SKM-1 (cell line): ENCODE results near the gene TMEM139.

Experiments
- DNase-seq: peaks from one replicate; lab custom pipeline; 2025; ENCODE audit not compliant: unreplicated experiment; lab: John Stamatoyannopoulos, UW

TMEM139 gene

DNA sequence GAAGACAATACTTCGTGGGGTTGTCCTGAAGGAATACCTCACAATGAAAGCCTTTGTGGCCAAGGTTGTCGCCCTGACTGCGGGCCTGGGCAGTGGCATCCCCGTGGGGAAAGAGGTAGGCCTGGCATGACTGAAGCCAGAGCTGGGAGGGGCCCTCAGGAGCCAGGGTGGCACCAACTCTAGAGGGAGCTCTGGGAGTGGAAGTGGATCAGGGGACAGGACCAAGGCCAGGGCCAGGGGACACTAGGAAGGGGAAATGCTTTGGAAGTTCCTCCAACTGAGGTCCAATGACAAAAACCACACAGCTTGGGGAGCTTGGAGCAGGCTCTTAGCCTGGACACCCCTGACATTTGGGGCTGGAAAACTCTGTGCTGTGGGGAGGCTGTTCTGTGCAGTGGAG lies 37.0 kb downstream of the TMEM139 start:
- DNase-seq: no peak

DNA sequence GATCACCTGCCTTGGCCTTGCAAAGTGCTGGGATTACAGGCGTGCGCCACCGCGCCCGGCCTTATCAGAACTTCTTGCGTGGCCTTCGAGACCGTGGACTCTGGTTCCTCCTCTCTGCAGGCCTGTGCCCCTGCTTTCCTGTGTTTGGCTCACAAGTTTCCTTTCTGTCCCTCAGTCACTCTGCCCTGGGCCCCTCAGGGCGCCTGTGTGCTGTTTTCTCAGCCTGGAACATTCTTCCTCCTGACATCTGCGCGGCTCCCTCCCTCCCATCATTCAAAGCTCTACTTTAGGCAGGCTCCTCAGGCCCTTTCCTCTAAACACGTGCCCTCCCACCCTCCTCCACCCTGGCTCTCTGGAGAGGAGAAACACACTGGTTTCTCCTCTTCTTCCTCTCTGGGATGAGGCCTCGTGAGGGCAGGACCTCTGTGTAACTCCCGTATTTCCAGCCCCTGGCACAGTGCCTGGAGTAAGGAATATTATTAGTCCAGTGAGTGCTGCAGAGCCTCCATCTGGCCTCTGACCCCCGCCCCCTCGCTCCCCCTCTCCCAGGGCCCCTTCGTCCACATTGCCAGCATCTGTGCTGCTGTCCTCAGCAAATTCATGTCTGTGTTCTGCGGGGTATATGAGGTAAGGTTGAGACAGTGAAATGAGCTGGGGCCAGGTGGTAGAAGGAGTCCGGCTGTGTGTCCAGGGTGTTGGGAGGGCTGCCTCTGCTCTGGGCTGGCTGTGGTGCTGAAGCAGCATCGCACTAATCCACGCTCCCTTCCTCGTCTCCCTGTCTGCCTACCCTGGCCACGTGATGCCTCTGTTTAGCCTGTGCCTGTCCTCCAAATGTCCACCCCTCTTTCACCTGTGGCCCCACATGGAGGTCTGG lies 38.2 kb downstream of the TMEM139 start:
- DNase-seq: no peak

DNA sequence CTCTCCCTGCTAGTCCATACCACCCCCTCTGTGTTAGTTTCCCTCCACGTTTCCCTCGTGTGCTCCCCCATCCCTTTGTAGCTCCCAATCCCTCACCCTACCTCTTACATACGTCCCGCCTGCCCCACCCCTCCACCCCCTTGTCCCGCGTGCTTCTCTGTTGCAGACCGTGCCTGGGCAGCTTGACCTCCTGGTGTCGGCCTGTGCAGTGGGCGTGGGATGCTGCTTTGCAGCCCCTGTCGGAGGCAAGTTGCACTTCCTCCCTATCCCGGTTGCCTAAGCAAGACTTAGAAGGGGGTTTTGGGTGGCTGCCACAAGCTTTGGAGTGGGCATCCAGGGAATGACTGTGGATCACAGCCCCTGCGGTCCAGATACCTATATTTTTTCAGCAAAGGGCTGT lies 38.9 kb downstream of the TMEM139 start:
- no peak for DNase-seq

DNA sequence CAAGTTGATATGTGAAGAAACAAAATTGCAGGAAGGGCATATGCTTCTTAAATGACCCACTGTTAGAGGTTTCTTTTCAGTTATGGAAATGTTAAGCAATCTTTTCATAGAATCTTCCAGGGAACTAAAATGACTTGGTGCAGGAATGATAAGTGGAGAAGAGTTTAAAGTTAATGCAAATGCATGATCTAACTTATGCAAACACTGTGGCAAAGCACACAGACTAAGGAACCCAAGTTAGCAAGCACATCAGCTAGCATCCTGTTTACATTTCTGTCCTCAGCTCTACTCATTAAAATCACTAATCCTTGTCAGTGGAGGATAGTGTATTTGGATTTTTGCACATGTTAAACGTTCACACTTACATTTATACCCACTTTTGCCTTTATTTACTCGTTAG lies 40.5 kb downstream of the TMEM139 start:
- no peak for DNase-seq

DNA sequence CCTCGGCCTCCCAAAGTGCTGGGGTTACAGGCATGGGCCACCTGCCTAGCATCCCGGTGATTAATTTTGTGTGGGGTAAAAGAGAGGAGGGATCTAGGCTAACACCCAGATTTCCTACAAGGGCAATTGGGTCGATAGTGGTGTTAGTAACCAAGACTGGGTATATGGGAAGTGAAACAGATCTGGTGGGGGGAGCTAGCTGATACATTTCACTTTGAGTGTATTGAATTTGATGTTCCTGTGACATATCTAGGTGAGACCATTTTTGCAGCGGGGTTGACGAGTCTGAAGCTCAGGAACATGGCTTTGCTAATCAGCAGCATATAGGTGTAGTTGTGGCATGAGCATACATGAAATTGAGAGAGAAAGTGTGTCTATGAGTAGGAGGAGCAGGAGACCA lies 43.1 kb downstream of the TMEM139 start:
- no peak for DNase-seq

DNA sequence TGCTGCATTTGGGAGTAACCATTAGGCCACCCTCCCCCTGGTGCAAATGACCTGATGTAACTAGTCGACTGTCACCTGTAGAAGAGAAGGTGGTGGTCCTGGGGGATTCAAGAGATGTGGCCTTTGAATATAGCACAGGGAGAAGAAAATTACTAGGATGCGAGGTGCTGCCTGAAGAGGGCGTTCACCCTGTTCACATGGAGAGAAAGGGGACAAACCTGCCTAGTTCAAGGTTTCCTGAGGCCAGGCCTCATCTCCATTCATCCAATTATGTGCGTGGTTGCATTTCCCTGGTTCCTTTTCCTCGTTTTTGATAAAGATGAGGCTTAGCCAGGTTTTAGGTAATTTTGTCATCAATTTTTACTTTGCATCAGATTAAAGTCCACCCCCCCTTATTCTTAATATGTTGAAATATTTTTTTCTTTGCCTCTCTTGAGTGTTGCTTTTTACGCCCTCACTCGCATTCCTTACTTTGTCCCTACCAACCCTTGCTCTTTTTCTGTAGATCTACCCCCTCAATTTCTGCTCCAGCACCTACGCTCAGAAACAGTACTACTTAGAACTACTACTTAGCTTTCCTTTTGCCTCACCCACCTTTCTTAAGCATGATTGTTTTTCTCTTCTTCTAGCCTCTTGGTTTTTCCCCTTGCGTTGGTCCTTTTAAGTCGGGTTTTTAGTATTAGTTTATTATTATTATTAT lies 44.9 kb downstream of the TMEM139 start:
- no peak for DNase-seq

DNA sequence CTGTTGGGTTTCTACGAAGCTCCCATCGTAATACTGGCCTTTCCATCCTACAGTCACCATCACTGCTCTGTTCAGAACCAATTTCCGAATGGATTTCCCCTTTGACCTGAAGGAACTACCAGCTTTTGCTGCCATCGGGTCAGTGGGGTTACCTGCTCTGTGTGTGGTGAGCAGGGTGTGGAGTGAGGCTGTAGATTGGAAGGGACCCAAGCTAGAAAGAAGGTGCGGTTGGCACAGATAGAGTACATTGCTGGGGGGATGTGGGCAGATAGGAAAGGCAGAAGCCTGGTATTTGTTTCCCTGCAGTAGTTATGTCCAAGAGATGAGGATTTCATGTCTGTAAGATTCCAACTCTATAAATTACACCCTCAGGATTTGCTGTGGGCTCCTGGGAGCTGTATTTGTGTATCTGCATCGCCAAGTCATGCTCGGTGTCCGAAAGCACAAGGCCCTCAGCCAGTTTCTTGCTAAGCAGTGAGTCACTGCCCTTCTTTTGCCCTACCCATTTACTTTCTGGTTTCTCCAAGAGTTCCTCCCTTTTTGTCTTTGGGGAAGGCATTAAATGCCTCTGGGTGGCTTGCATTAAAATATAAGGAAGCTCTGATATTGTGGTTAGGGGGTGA lies 46.5 kb downstream of the TMEM139 start:
- no peak for DNase-seq

DNA sequence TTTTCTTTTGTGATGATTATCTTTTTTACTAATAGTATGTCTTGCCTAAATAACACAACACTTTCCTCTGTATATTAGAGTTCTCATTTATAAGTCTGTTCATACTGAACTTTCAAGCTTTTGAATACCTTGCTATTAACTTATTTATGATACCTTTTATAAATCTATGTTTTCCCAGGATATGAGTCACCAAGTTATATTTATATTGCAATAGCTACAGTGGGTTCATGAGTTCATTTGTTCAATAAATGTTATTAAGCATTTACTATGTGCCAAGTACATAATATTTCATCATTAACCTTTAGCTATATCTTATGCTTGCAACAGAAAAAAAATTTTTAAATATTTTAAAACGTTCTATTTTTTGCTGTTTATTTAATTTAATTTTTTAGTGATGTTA lies 49.5 kb downstream of the TMEM139 start:
- DNase-seq: no peak

DNA sequence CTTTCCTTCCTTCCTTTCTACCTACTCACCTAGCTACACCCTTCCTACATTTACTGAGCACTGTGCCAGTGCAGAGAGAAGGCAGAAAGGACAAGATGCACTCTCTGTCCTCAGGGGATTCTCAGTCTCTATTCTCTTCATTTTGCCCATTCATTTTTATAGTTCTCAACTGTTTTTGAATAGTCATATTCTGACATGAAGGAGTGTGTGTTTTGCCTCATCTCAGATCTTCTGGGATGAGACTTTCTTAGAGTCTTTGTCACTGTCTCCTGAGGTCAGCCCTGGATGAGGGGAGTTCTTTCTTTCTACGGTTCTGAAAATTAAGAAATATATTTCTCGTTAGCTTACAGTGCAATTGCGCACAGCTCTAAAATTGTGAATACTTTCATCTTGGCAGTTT lies 52.5 kb downstream of the TMEM139 start:
- no peak for DNase-seq
